Left ventricle myocardium inferior (tissue), 1 donor: ENCODE results near the gene CAMK2A. TPM values are rescaled to one million over a fixed set of nuclear protein-coding genes. Genes with fewer than 3 reads are reported as not detected.

Experiments
- DNase-seq: peaks from one replicate; pipeline ENCODE4 v3.0.0-alpha.2; 2020
- H3K27ac ChIP-seq: fragments of 200-600 bp; replicated peaks from 2 replicates; pipeline ENCODE4 v1.8.0; 2021
- H3K27me3 ChIP-seq: fragments of 200-600 bp; 2 replicates; pipeline ENCODE4 v1.8.0; 2021; ENCODE audit warnings: low read depth
- H3K36me3 ChIP-seq: fragments of 200-600 bp; 2 replicates; pipeline ENCODE4 v1.8.0; 2021
- H3K4me1 ChIP-seq: fragments of 200-600 bp; 2 replicates; pipeline ENCODE4 v1.8.0; 2021
- H3K4me3 ChIP-seq: fragments of 200-600 bp; 2 replicates; pipeline ENCODE4 v1.8.0; 2021; ENCODE audit warnings: mild to moderate bottlenecking, moderate library complexity
- H3K9me3 ChIP-seq: fragments of 200-600 bp; replicated peaks from 2 replicates; pipeline ENCODE4 v1.8.0; 2021
- intact Hi-C: fragments of 100-400 bp; cut with micrococcal nuclease; formaldehyde crosslinking; loops from one replicate; pipeline ENCODE4 v1.11.0; 2022
- total RNA-seq: library from RNA; stranded (reverse); fragmentation: NEBNext Ultra II Directional; extraction: Animal tissue kit (Norgen Biotek cat#: 25700); gene quantifications from one replicate; pipeline ENCODE4 v1.2.1, GENCODE V29; 2021
- TF ChIP-seq, protein P1 (sequence below): fragments of 200-600 bp; IDR thresholded peaks from 2 replicates; pipeline ENCODE4 v1.8.0; 2021; ENCODE audit warnings: antibody characterized with exemption, mild to moderate bottlenecking, borderline replicate concordance
- donor health status: DM: no; HTN: yes; CAD: no; lungs with severe emphysema.

Gene CAMK2A
- total RNA-seq, 1 donor from 2014 or later: 19.4 TPM

DNA sequence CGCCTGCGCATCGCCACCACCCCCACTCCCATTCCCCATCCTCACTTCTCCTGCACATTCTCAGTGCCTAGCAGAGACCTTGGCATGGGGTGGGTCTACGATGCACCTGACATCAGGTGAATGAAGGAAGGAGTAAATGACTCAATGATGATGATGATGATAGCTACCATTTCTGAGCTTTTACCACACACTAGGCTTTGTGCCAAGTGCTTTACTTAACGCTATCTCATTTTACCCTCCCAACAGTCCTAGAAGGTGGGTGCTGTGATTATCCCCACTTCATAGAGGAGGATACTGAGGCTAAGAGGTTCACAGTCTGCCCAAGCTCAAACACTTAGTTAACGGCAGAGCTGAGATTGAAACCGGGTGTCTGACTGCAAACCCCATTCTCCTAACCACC is 27.1 kb downstream of the CAMK2A start:
- Histone ChIP-seq H3K4me3 (no peak overlapping the region), H3K4me1 (peaks cover 10% of the 10 kb centered on the region), H3K36me3 (no peaks in the 10 kb centered on the region), H3K27ac (no peak overlapping the region), H3K27me3 (no peaks in the 10 kb centered on the region), H3K9me3 (no peaks in the 10 kb centered on the region)
- TF ChIP-seq, protein P1, sequence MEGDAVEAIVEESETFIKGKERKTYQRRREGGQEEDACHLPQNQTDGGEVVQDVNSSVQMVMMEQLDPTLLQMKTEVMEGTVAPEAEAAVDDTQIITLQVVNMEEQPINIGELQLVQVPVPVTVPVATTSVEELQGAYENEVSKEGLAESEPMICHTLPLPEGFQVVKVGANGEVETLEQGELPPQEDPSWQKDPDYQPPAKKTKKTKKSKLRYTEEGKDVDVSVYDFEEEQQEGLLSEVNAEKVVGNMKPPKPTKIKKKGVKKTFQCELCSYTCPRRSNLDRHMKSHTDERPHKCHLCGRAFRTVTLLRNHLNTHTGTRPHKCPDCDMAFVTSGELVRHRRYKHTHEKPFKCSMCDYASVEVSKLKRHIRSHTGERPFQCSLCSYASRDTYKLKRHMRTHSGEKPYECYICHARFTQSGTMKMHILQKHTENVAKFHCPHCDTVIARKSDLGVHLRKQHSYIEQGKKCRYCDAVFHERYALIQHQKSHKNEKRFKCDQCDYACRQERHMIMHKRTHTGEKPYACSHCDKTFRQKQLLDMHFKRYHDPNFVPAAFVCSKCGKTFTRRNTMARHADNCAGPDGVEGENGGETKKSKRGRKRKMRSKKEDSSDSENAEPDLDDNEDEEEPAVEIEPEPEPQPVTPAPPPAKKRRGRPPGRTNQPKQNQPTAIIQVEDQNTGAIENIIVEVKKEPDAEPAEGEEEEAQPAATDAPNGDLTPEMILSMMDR: no peak
- no peak for DNase-seq
- intact Hi-C loops: no loop called here

DNA sequence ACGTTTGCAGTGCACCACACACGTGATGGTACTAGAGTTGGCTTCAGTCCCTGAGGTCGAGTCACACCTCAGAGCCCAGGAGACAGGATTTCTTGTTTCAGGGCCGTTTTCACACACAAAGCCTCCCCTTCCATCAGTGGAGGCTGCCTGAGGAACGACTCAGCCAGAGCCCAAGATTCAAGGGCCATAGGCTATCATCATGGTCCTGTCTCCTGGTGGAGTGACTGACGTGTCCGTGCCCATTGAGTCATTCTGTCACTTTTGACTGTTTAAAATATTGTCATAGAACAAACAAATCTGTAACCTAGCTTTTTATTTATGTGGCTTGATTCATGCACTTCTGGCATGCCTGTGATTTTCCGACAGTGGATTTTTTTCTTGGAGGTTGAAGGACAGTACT is 28.3 kb downstream of the CAMK2A start:
- intact Hi-C loops: no loop called here

DNA sequence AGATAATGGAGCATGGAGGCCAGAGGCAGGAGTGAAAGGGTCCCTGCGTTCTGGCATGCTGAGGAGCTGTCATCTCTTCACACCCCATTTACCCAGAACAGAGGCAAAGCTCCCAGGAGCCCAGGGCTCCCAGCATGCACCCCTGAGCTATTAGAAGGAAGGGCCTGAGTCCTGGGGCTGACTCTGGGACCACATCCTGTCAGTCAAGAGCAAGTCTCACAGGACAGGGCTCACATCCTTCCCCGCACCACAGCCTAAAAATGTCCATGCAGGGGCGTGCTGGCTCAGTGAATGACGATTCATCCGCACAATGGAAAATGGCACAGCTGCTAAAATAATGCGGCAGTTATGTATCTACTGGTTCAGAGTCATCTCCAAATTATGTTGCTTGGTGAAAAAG is 31.4 kb downstream of the CAMK2A start:
- Histone ChIP-seq H3K4me1 (no peaks in the 10 kb centered on the region), H3K36me3 (no peaks in the 10 kb centered on the region), H3K27me3 (no peaks in the 10 kb centered on the region), H3K27ac (no peak overlapping the region), H3K4me3 (no peak overlapping the region), H3K9me3 (no peaks in the 10 kb centered on the region)
- DNase-seq: no peak
- intact Hi-C loops: no loop called here
- TF ChIP-seq, protein P1: no peak

More for the DNA sequence above, 28.3 kb downstream of the CAMK2A start:
- DNase-seq: no peak
- Histone ChIP-seq H3K4me1 (peaks cover 10% of the 10 kb centered on the region), H3K27me3 (no peaks in the 10 kb centered on the region), H3K4me3 (no peak overlapping the region), H3K27ac (no peak overlapping the region), H3K36me3 (no peaks in the 10 kb centered on the region), H3K9me3 (no peaks in the 10 kb centered on the region)
- TF ChIP-seq, protein P1: no peak

- no peaks in the 10 kb centered on the region for H3K4me1 ChIP-seq
- TF ChIP-seq, protein P1: no peak
- H3K4me3 ChIP-seq: no peak overlapping the region
- H3K27ac ChIP-seq: no peak overlapping the region
- no peaks in the 10 kb centered on the region for H3K27me3 ChIP-seq
- intact Hi-C loops: no loop called here
- no peak for DNase-seq
- no peaks in the 10 kb centered on the region for H3K36me3 ChIP-seq
- H3K9me3 ChIP-seq: no peaks in the 10 kb centered on the region
Observed at GRCh38 chr5:150257424-150257823, 32.1 kb downstream of the CAMK2A start.

GRCh38 chr5:150256410-150257064 is 33.0 kb downstream of the CAMK2A start:
- Histone ChIP-seq H3K4me1 (no peaks in the 10 kb centered on the region), H3K27me3 (no peaks in the 10 kb centered on the region), H3K9me3 (no peaks in the 10 kb centered on the region), H3K27ac (no peak overlapping the region), H3K4me3 (no peak overlapping the region), H3K36me3 (no peaks in the 10 kb centered on the region)
- TF ChIP-seq, protein P1: no peak
- no peak for DNase-seq
- intact Hi-C loops: no loop called here
